ENCODE results near the gene OIT3.
A peak's percentile ranks its signal among the peaks of the same experiment; 100 is the strongest.

OIT3 gene

DNA sequence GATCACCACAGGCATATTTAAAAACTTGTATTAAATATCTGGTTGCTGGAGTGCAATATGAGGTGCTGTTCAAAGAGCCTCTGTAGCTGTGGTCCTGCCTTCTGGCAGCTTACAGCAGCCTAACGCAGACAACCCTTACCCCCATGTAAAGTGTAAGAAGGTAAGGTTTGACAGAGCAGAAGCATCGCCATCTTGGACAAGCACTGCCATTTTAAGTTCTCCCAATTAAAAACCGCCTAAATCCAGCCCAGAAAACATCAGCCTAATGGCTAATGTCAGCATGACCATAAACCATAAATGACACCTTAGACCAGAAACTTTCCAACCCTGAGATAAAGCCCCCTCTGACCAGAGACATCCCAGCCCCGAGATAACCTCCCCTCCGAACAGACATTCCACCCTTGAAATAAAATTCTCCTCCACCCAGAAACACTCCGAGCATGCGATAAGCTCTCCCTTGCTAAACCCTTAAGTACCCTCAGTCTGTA lies 5.3 kb upstream of the OIT3 start (continued):
- TF ChIP-seq, protein P1, sequence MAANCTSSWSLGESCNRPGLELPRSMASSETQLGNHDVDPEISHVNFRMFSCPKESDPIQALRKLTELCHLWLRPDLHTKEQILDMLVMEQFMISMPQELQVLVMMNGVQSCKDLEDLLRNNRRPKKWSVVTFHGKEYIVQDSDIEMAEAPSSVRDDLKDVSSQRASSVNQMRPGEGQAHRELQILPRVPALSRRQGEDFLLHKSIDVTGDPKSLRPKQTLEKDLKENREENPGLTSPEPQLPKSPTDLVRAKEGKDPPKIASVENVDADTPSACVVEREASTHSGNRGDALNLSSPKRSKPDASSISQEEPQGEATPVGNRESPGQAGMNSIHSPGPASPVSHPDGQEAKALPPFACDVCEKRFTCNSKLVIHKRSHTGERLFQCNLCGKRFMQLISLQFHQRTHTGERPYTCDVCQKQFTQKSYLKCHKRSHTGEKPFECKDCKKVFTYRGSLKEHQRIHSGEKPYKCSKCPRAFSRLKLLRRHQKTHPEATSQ (tag by site-specific recombination; IDR thresholded peaks at IDR 0.05), result no peak
- TF ChIP-seq ZBTB1 (tag by site-specific recombination; IDR thresholded peaks at IDR 0.05) (no peak), ZNF16 (tag by site-specific recombination; IDR thresholded peaks at IDR 0.05; ENCODE audit: low read depth) (no peak)
- TF ChIP-seq, protein P2, sequence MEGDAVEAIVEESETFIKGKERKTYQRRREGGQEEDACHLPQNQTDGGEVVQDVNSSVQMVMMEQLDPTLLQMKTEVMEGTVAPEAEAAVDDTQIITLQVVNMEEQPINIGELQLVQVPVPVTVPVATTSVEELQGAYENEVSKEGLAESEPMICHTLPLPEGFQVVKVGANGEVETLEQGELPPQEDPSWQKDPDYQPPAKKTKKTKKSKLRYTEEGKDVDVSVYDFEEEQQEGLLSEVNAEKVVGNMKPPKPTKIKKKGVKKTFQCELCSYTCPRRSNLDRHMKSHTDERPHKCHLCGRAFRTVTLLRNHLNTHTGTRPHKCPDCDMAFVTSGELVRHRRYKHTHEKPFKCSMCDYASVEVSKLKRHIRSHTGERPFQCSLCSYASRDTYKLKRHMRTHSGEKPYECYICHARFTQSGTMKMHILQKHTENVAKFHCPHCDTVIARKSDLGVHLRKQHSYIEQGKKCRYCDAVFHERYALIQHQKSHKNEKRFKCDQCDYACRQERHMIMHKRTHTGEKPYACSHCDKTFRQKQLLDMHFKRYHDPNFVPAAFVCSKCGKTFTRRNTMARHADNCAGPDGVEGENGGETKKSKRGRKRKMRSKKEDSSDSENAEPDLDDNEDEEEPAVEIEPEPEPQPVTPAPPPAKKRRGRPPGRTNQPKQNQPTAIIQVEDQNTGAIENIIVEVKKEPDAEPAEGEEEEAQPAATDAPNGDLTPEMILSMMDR (tag by site-specific recombination; IDR thresholded peaks at IDR 0.05), result no peak

DNA sequence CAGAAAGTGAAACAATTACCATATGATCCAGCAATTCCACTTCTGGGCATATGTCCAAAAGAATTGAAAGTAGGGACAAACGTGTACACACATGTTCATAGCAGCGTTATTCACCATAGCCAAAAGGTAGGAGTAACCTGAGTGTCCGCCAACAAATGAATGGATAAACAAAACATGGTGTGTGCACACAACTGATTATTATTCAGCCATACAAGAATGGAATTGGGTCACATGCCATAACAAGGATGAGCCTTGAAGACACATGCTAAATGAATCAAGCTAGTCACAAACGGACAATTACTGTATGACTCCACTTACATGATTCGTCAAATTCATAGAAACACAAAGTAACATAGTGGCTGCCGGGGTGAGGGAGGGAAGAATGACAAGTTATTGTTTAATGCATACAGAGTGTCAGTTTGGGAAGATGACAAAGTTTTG lies 4.1 kb upstream of the OIT3 start:
- H3K27ac ChIP-seq (ENCODE audit: extremely low read depth, low read depth, low read length), result no peak overlapping the region
- no peak for TF ChIP-seq ZNF223 (tag by site-specific recombination; IDR thresholded peaks at IDR 0.05)
- TF ChIP-seq PRDM1 (tag by site-specific recombination; IDR thresholded peaks at IDR 0.05), result 0 out of 2 replicates have a peak, but pooled peaks have one; percentile 7
- peak; percentile 48; the same call in 1 of the 2 replicates for TF ChIP-seq SP7 (tag by site-specific recombination; IDR thresholded peaks at IDR 0.05)
- peak; percentile 11; the same call in 1 of the 2 replicates for TF ChIP-seq ZNF394 (tag by site-specific recombination; IDR thresholded peaks at IDR 0.05; ENCODE audit: borderline replicate concordance)
- no peak for TF ChIP-seq ZNF791 (tag by site-specific recombination; IDR thresholded peaks at IDR 0.05)
- no peak for TF ChIP-seq ZNF341 (tag by site-specific recombination; IDR thresholded peaks at IDR 0.05; ENCODE audit: low read depth)
- 0 out of 2 replicates have a peak, but pooled peaks have one; percentile 37 for TF ChIP-seq ZNF558 (tag by site-specific recombination; IDR thresholded peaks at IDR 0.05)
- TF ChIP-seq ZEB2 (tag by site-specific recombination; IDR thresholded peaks at IDR 0.05), result peak; percentile 29; the same call in 1 of the 2 replicates
- no peak for TF ChIP-seq ZSCAN16 (tag by site-specific recombination; IDR thresholded peaks at IDR 0.05)
- no peak for TF ChIP-seq ZNF561 (tag by site-specific recombination; IDR thresholded peaks at IDR 0.05; ENCODE audit: borderline replicate concordance)
- no peak for TF ChIP-seq MEIS1 (CRISPR knock-in tag; IDR thresholded peaks at IDR 0.05; ENCODE audit: borderline replicate concordance)
- peak; percentile 45; the same call in 1 of the 2 replicates for TF ChIP-seq ZBTB17 (tag by site-specific recombination; IDR thresholded peaks at IDR 0.05)
- no peak for TF ChIP-seq WT1 (tag by site-specific recombination; IDR thresholded peaks at IDR 0.05)
- TF ChIP-seq, protein P3, sequence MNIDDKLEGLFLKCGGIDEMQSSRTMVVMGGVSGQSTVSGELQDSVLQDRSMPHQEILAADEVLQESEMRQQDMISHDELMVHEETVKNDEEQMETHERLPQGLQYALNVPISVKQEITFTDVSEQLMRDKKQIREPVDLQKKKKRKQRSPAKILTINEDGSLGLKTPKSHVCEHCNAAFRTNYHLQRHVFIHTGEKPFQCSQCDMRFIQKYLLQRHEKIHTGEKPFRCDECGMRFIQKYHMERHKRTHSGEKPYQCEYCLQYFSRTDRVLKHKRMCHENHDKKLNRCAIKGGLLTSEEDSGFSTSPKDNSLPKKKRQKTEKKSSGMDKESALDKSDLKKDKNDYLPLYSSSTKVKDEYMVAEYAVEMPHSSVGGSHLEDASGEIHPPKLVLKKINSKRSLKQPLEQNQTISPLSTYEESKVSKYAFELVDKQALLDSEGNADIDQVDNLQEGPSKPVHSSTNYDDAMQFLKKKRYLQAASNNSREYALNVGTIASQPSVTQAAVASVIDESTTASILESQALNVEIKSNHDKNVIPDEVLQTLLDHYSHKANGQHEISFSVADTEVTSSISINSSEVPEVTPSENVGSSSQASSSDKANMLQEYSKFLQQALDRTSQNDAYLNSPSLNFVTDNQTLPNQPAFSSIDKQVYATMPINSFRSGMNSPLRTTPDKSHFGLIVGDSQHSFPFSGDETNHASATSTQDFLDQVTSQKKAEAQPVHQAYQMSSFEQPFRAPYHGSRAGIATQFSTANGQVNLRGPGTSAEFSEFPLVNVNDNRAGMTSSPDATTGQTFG (tag by site-specific recombination; IDR thresholded peaks at IDR 0.05; ENCODE audit: borderline replicate concordance), result no peak
- 0 out of 2 replicates have a peak, but pooled peaks have one; percentile 32 for TF ChIP-seq ZNF184 (tag by site-specific recombination; IDR thresholded peaks at IDR 0.05)
- TF ChIP-seq, protein P4, sequence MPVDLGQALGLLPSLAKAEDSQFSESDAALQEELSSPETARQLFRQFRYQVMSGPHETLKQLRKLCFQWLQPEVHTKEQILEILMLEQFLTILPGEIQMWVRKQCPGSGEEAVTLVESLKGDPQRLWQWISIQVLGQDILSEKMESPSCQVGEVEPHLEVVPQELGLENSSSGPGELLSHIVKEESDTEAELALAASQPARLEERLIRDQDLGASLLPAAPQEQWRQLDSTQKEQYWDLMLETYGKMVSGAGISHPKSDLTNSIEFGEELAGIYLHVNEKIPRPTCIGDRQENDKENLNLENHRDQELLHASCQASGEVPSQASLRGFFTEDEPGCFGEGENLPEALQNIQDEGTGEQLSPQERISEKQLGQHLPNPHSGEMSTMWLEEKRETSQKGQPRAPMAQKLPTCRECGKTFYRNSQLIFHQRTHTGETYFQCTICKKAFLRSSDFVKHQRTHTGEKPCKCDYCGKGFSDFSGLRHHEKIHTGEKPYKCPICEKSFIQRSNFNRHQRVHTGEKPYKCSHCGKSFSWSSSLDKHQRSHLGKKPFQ (tag by site-specific recombination; IDR thresholded peaks at IDR 0.05), result 0 out of 2 replicates have a peak, but pooled peaks have one; percentile 50
- 0 out of 2 replicates have a peak, but pooled peaks have one; percentile 25 for TF ChIP-seq ZNF629 (tag by site-specific recombination; IDR thresholded peaks at IDR 0.05)
- 0 out of 2 replicates have a peak, but pooled peaks have one; percentile 40 for TF ChIP-seq ZNF10 (tag by site-specific recombination; IDR thresholded peaks at IDR 0.05)
- peak; percentile 82 for TF ChIP-seq ZNF600 (tag by site-specific recombination; IDR thresholded peaks at IDR 0.05)
- TF ChIP-seq, protein P5, sequence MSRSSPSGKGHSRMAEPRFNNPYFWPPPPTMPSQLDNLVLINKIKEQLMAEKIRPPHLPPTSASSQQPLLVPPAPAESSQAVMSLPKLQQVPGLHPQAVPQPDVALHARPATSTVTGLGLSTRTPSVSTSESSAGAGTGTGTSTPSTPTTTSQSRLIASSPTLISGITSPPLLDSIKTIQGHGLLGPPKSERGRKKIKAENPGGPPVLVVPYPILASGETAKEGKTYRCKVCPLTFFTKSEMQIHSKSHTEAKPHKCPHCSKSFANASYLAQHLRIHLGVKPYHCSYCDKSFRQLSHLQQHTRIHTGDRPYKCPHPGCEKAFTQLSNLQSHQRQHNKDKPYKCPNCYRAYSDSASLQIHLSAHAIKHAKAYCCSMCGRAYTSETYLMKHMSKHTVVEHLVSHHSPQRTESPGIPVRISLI (tag by site-specific recombination; IDR thresholded peaks at IDR 0.05), result 0 out of 2 replicates have a peak, but pooled peaks have one; percentile 14
- no peak for TF ChIP-seq SP3 (tag by site-specific recombination; IDR thresholded peaks at IDR 0.05)
- TF ChIP-seq, protein P6, sequence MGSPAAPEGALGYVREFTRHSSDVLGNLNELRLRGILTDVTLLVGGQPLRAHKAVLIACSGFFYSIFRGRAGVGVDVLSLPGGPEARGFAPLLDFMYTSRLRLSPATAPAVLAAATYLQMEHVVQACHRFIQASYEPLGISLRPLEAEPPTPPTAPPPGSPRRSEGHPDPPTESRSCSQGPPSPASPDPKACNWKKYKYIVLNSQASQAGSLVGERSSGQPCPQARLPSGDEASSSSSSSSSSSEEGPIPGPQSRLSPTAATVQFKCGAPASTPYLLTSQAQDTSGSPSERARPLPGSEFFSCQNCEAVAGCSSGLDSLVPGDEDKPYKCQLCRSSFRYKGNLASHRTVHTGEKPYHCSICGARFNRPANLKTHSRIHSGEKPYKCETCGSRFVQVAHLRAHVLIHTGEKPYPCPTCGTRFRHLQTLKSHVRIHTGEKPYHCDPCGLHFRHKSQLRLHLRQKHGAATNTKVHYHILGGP (tag by site-specific recombination; IDR thresholded peaks at IDR 0.05), result 0 out of 2 replicates have a peak, but pooled peaks have one; percentile 9
- no peaks in the 10 kb centered on the region for H3K9me3 ChIP-seq (ENCODE audit: control insufficient read depth, insufficient read depth, low read depth, low read length)
- H3K36me3 ChIP-seq (ENCODE audit: control insufficient read depth in 2 of 2, insufficient read depth in 1 of 2, low read length in 2 of 2), result peaks cover 0 to 15% of the 10 kb centered on the region in 2 experiments; a peak in 1 of 3 replicates
- no peaks in the 10 kb centered on the region; the same call in 1 of the 2 replicates for H3K4me1 ChIP-seq (ENCODE audit: control insufficient read depth, insufficient read depth, low read length)
- POLR2A ChIA-PET, result no interaction called here
- H3K4me3 ChIP-seq (ENCODE audit: low read depth, low read length), result no peak overlapping the region
- CTCF ChIA-PET, result interaction anchor here (0.6 kb wide), 1 partner anchor 433 kb away, joined by 3 read pairs; no protein-coding TSS in a partner anchor
